GM10248 (cell line): Measurements from ENCODE around the gene TMEM169.

ENCODE experiments used
- CTCF ChIA-PET: fragments of 300-600 bp; sonication (Branson Sonifier 250); formaldehyde crosslinking; extraction: SDS; loops from one replicate; lab custom pipeline; 2021; ENCODE audit warnings: antibody characterized with exemption; lab: Yijun Ruan, JAX
- POLR2A ChIA-PET: fragments of 350-650 bp; sonication (Branson Sonifier 250); formaldehyde crosslinking; extraction: SDS; loops from one replicate; lab custom pipeline; 2020; ENCODE audit warnings: antibody characterized with exemption; lab: Yijun Ruan, JAX
- DNase-seq: peaks from one replicate; pipeline ENCODE4 v3.0.0; 2012; ENCODE audit errors: extremely low spot score
- TF ChIP-seq, protein P1 (sequence below): IDR thresholded peaks from 2 replicates; pipeline ENCODE4 v1.5.1; 2012; ENCODE audit warnings: mild to moderate bottlenecking, low read depth; ENCODE audit errors: extremely low read depth, missing control alignments, control extremely low read depth

TMEM169 gene

DNA sequence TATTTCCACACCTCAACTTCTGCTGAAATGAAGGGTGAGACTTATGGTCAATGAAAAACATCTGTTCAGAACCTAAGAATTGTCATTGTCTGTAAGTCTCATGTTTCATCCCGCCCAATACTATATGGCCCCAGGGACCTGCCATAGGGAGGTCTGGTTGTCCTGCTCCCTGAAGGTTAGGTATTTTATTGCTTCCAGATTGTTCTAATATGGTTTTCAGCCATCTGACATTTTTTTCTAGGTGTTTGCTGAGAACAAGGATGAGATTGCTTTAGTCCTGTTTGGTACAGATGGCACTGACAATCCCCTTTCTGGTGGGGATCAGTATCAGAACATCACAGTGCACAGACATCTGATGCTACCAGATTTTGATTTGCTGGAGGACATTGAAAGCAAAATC lies 34.7 kb downstream of the TMEM169 start:
- TF ChIP-seq, protein P1, sequence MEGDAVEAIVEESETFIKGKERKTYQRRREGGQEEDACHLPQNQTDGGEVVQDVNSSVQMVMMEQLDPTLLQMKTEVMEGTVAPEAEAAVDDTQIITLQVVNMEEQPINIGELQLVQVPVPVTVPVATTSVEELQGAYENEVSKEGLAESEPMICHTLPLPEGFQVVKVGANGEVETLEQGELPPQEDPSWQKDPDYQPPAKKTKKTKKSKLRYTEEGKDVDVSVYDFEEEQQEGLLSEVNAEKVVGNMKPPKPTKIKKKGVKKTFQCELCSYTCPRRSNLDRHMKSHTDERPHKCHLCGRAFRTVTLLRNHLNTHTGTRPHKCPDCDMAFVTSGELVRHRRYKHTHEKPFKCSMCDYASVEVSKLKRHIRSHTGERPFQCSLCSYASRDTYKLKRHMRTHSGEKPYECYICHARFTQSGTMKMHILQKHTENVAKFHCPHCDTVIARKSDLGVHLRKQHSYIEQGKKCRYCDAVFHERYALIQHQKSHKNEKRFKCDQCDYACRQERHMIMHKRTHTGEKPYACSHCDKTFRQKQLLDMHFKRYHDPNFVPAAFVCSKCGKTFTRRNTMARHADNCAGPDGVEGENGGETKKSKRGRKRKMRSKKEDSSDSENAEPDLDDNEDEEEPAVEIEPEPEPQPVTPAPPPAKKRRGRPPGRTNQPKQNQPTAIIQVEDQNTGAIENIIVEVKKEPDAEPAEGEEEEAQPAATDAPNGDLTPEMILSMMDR: no peak
- CTCF ChIA-PET: no interaction called here
- no peak for DNase-seq
- POLR2A ChIA-PET: no interaction called here

GRCh38 chr2:216117561-216118340 lies 36.0 kb downstream of the TMEM169 start:
- no peak for DNase-seq
- POLR2A ChIA-PET: interaction anchor here (0.6 to 0.7 kb wide), 2 partner anchors 25 to 61 kb away, joined by 5 to 6 read pairs; no protein-coding TSS in a partner anchor
- TF ChIP-seq, protein P1: no peak
- CTCF ChIA-PET: interaction anchor here (1.2 to 1.4 kb wide), 2 partner anchors 8 to 15 kb away, joined by 3 read pairs; no protein-coding TSS in a partner anchor

DNA sequence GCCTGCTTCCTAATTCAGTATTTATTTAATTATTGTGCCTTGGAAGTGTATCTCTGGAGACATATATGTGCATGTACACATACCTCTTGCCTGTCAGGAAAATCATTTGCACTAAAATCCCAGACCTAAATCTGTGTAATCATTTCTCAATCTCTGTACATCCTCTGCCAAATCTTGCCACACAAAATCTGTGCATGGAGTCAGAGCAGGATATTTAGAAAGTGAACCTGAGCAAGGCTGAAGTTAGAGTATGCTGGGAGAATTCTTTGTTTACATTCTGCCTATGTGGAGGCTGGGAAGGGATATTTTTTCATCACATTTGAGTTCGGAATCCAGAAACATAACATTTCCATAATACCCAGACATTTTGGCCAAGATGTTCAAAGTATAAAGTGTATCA lies 36.8 kb downstream of the TMEM169 start:
- DNase-seq: no peak
- POLR2A ChIA-PET: interaction anchor here (0.6 to 0.7 kb wide), 2 partner anchors 25 to 62 kb away, joined by 5 to 6 read pairs; no protein-coding TSS in a partner anchor
- CTCF ChIA-PET: interaction anchor here (1.2 to 1.4 kb wide), 3 partner anchors 7 to 15 kb away, joined by 3 to 8 read pairs (median 3); partner anchors contain the start of gene XRCC5
- TF ChIP-seq, protein P1: no peak

GRCh38 chr2:216119146-216119545 lies 37.4 kb downstream of the TMEM169 start:
- CTCF ChIA-PET: interaction anchor here (1.0 to 1.9 kb wide), 5 partner anchors 9 to 22 kb away, joined by 3 to 8 read pairs (median 5); partner anchors contain the start of gene XRCC5
- POLR2A ChIA-PET: no interaction called here
- no peak for DNase-seq
- TF ChIP-seq, protein P1: no peak

DNA sequence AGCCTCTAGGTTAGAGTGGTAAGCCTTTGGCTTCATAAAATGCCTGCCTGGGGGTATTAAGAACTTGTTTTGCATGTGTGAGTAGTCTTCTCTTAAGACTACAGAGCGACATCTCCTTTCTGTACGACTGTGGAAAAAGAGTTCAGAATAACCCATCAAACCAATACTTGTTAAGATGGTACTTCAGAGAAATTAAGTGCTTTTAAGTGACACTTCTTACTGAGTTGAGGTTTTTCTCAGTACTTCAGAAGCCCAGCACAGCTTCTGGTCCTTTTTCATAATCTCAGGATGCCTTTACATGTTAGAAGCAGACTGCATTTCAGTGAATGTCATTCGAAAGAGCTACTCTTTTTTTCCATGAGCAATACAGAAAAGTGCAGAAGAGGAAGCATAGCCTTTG lies 38.3 kb downstream of the TMEM169 start:
- no peak for DNase-seq
- ChIA-PET POLR2A (no interaction called here), CTCF (interaction anchor here (1.0 to 1.9 kb wide), 6 partner anchors 10 to 285 kb away, joined by 3 to 7 read pairs (median 4); no protein-coding TSS in a partner anchor)
- TF ChIP-seq, protein P1: no peak

GRCh38 chr2:216121255-216121654 lies 39.5 kb downstream of the TMEM169 start:
- ChIA-PET POLR2A (no interaction called here), CTCF (interaction anchor here (1.4 to 4.0 kb wide), 3 partner anchors 12 to 284 kb away, joined by 3 to 23 read pairs (median 4); no protein-coding TSS in a partner anchor)
- TF ChIP-seq, protein P1: no peak
- DNase-seq: no peak
